GM19438 (cell line): ENCODE data around the gene TM9SF1.

Source experiments
- ATAC-seq: cut with Tn5 transposase; IDR thresholded peaks from one replicate; pipeline ENCODE4 v1.9.1; 2021; ENCODE audit warnings: low read depth; ENCODE audit not compliant: unreplicated experiment

TM9SF1 gene

DNA sequence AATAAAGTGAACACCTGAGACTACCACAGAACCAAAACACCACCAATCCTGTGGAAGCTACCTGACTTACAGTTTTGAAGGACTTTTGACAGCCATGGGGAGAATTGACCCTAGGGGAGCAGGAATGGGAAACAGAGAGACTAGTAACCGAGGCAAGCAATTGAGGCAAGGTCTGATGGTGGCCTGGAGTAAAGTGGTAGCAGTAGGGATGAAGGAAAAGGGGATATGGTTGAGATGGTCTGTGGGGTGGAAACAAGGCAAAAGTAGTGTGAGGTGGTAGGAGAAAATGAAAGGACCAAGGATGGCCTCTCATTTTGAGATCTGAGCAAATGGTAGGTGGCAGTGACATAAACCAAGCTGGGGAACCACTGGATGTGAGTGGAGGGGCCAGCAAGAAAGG, 38.4 kb downstream of the TM9SF1 start:
- ATAC-seq = no peak

DNA sequence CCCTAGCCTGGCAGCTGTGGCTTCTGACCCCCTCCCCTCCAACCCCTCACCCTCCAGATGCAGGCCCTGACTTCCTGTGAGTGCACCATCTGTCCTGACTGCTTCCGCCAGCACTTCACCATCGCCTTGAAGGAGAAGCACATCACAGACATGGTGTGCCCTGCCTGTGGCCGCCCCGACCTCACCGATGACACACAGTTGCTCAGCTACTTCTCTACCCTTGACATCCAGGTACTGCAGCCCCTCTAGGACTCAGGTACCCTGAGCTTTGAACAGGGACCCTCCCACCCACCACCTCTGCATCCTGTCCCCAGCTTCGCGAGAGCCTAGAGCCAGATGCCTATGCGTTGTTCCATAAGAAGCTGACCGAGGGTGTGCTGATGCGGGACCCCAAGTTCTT, 40.1 kb downstream of the TM9SF1 start:
- ATAC-seq = no peak

DNA sequence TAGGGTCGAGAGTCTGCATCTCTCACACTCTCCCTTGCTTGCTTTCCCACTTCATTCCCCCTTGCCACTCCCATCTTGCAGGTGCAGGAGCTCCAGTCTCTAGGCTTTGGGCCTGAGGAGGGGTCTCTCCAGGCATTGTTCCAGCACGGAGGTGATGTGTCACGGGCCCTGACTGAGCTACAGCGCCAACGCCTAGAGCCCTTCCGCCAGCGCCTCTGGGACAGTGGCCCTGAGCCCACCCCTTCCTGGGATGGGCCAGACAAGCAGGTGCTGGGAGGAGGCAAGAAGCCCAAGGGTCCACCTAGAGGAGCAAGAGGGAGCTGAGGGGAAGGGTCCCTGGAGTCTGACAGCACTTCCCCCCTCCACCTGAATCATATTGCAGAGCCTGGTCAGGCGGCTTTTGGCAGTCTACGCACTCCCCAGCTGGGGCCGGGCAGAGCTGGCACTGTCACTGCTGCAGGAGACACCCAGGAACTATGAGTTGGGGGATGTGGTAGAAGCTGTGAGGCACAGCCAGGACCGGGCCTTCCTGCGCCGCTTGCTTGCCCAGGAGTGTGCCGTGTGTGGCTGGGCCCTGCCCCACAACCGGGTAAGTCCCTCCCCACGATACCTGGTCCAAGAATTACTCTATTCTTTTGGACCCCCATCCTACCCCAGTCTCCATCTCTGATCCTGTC, 43.7 kb downstream of the TM9SF1 start:
- ATAC-seq = no peak

GRCh38 chr14:24150993-24151392, 44.2 kb downstream of the TM9SF1 start:
- no peak for ATAC-seq

DNA sequence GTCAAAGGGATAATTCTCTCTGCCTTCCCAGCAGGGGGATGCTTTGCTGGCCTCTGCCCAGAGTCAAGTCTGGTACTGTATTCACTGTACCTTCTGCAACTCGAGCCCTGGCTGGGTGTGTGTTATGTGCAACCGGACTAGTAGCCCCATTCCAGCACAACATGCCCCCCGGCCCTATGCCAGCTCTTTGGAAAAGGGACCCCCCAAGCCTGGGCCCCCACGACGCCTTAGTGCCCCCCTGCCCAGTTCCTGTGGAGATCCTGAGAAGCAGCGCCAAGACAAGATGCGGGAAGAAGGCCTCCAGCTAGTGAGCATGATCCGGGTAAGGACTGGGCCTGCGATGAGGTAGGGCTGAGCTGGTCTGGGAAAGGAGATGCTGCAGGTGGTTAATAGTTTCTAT, 44.7 kb downstream of the TM9SF1 start:
- ATAC-seq = no peak

- no peak for ATAC-seq
Measured at GRCh38 chr14:24150061-24150460, 45.2 kb downstream of the TM9SF1 start.

DNA sequence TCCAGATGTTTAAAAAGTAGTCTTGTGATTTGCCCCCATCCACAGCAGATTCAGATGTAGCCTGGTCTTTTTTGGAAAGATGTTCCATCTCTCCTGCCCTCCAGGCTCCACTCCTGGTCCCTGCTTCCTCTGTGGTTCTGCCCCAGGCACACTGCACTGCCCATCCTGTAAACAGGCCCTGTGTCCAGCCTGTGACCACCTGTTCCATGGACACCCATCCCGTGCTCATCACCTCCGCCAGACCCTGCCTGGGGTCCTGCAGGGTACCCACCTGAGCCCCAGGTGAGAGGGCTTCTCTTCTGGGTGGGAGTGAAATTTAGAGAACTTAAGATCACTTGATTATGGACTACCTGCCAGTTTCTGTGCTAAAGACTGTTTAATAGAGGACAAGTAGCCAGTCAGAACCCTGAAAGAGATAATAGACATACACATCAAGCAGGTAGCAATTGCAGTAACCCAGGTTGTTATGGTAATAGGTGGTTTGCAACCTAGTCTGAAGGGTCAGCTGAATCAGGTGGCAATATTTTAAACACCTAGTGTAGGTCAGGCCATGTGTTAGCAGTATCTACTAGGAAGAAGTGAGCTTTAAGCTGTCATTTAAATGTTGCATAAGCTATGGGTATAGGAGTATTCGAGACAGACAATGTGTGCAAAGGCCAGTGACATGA, 45.8 kb downstream of the TM9SF1 start:
- no peak for ATAC-seq

GRCh38 chr14:24147761-24148428, 47.3 kb downstream of the TM9SF1 start:
- no peak for ATAC-seq

- ATAC-seq = peak; percentile 82
Measured at GRCh38 chr14:24146978-24147760, 48.1 kb downstream of the TM9SF1 start, which contains the start of gene RNF31. TSS of gene RNF31 (plus strand) at chr14:24147498. CDS start at chr14:24147699, 201 bp downstream.

GRCh38 chr14:24146453-24146977, 48.7 kb downstream of the TM9SF1 start, which contains the start of gene PSME2:
TSS of gene PSME2 (minus strand) at chr14:24146610. CDS start at chr14:24146581, 29 bp downstream.
- ATAC-seq = peak; percentile 59

DNA sequence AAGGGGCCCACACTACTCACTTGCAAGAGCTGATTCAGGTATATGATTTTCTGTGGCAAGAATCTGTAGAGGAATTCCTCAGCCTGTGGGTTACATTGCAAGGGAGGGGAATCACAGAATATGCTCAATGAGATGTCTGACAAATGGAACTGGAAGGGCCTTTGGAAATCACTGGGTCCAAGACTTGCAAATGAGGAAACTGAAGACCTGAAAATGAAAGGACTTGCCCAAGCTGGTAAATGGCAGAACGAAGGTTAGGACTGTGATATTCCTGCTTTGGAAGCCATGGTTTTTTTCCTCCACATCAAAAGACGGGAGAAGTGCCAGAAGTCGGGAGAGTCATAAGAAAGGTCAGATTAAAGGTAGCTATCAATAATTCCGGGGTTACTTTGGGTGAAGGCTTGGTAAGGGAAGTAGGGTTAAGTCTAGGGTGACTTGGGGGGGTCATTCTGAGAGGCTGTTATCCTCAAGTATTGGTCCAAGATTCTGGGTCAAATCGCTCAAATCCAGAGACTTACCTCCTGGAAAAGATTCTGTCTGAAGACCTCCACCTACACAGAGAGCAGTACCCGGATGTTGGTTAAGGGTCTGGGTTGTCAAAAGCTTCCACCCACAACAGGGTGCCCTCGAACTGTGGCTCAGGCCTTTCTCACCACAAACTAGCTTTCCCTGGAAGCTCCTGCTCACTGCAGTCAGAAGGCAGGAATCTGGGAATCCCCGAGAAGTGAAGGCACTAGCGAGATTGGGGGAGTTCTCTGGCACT, 49.4 kb downstream of the TM9SF1 start:
- no peak for ATAC-seq

DNA sequence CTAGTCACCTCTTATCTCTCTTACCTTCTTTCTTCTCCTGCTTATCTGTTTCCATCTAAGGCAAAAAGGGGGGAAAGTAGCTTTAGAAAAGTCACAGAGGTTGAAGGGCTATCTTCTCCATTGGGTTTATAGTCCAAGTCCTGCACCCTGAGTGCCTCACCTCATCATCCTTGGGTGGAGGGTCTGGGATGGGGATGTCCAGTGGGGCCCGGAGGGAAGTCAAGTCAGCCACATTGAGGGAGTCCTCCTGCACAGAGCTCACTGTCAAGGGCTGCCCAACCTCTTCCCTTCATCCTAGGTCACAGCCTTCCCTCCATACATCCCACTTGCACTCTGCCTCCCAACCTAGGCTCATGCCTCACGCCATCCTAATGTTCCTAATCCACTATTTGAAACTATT, 50.0 kb downstream of the TM9SF1 start:
- ATAC-seq = no peak

DNA sequence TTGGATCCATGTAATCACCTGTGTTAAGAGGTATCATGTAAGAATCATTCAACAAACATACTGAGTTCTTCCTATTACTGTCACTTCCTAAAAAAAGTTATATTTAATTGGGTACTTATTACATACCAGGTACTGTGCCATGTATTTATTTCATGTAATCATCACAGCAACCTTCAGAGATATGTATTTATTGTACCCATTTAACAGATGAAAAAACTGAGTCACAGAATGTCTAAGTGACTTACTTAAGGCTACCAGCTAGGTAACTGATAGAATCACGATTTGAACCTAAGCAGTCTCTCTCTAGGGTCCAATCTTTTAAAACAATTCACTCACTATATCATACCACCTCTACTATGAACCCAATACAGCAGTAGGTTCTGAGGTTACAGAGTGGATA, 50.8 kb downstream of the TM9SF1 start:
- ATAC-seq = no peak

- ATAC-seq = no peak
Measured at GRCh38 chr14:24143511-24143910, 51.7 kb downstream of the TM9SF1 start.

- peak; percentile 87 for ATAC-seq
Measured at GRCh38 chr14:24141097-24141880, 54.0 kb downstream of the TM9SF1 start, which contains the start of gene EMC9. TSS of gene EMC9 (minus strand) at chr14:24141591. CDS start at chr14:24141304, 287 bp downstream.

- ATAC-seq = no peak
Measured at GRCh38 chr14:24139272-24139934, 55.8 kb downstream of the TM9SF1 start.
